Glomerular visceral epithelial cell (primary cell): ENCODE results near the gene RIPOR3.
"Not testable (repeated sequence)": the region's sequence is repeated elsewhere in the genome, so short reads cannot be mapped to it uniquely, and the experiment has no call there.

Experiments
- DNase-seq: peaks from one replicate; pipeline ENCODE4 v3.0.0-alpha.2; 2016; ENCODE audit errors: extremely low spot score

RIPOR3 gene

GRCh38 chr20:50607850-50608749, 83.2 kb downstream of the RIPOR3 start:
- DNase-seq, result no peak

GRCh38 chr20:50607436-50607835, 83.9 kb downstream of the RIPOR3 start:
- no peak for DNase-seq

- peak; percentile 38 for DNase-seq
Observed at GRCh38 chr20:50605136-50605535, 86.2 kb downstream of the RIPOR3 start.

GRCh38 chr20:50604451-50604850, 86.9 kb downstream of the RIPOR3 start:
- DNase-seq, result no peak

GRCh38 chr20:50602432-50603088, 88.8 kb downstream of the RIPOR3 start:
- DNase-seq, result no peak

GRCh38 chr20:50601511-50602431, 89.6 kb downstream of the RIPOR3 start:
- DNase-seq, result no peak

- no peak for DNase-seq
Observed at GRCh38 chr20:50600281-50600895, 91.0 kb downstream of the RIPOR3 start.

GRCh38 chr20:50598768-50599167, 92.6 kb downstream of the RIPOR3 start:
- DNase-seq, result not testable (repeated sequence)

GRCh38 chr20:50598074-50598473, 93.3 kb downstream of the RIPOR3 start:
- DNase-seq, result no peak

- DNase-seq, result no peak
Observed at GRCh38 chr20:50597406-50597969, 93.9 kb downstream of the RIPOR3 start.

- DNase-seq, result no peak
Observed at GRCh38 chr20:50596694-50597021, 94.7 kb downstream of the RIPOR3 start.

GRCh38 chr20:50595988-50596693, 95.2 kb downstream of the RIPOR3 start:
- DNase-seq, result peak; percentile 33

GRCh38 chr20:50595433-50595895, 95.9 kb downstream of the RIPOR3 start:
- no peak for DNase-seq

GRCh38 chr20:50594591-50595432, 96.5 kb downstream of the RIPOR3 start:
- DNase-seq, result no peak

- DNase-seq, result no peak
Observed at GRCh38 chr20:50594231-50594590, 97.1 kb downstream of the RIPOR3 start.

- no peak for DNase-seq
Observed at GRCh38 chr20:50593005-50593335, 98.4 kb downstream of the RIPOR3 start.

GRCh38 chr20:50592282-50593004, 98.9 kb downstream of the RIPOR3 start:
- DNase-seq, result no peak

GRCh38 chr20:50591233-50591852, 100.0 kb downstream of the RIPOR3 start:
- no peak for DNase-seq

- DNase-seq, result no peak
Observed at GRCh38 chr20:50590348-50590664, 101.0 kb downstream of the RIPOR3 start.
